SK-N-SH treated with all-trans-retinoic acid at 6 μM for 48 hours (cell line): ENCODE measurements around the gene DDX23.

Experiments
- ARNTL ChIP-seq: fragments of 450-650 bp; formaldehyde crosslinking; IDR thresholded peaks from 2 replicates; pipeline ENCODE4 v1.5.0; 2020; ENCODE audit warnings: low read depth, mild to moderate bottlenecking, moderate library complexity, borderline replicate concordance
- BACH2 ChIP-seq: fragments of 250-450 bp; sonication (Bioruptor Pico); IDR thresholded peaks from 2 replicates; pipeline ENCODE4 v1.9.0; 2021; ENCODE audit warnings: mild to moderate bottlenecking, borderline replicate concordance
- GLIS3 ChIP-seq: fragments of 250-450 bp; sonication (Bioruptor Pico); IDR thresholded peaks from 2 replicates; pipeline ENCODE4 v1.5.0; 2020; ENCODE audit warnings: mild to moderate bottlenecking, moderate library complexity
- ISL1 ChIP-seq: fragments of 250-450 bp; sonication (Bioruptor Pico); IDR thresholded peaks from 2 replicates; pipeline ENCODE4 v2.1.2; 2022; ENCODE audit warnings: mild to moderate bottlenecking, moderate library complexity
- OSR1 ChIP-seq: fragments of 250-450 bp; sonication (Bioruptor Pico); IDR thresholded peaks from 2 replicates; pipeline ENCODE4 v1.8.0; 2022; ENCODE audit warnings: moderate library complexity, mild to moderate bottlenecking, inconsistent platforms
- PPARA ChIP-seq: fragments of 250-450 bp; sonication (Bioruptor Pico); IDR thresholded peaks from 2 replicates; pipeline ENCODE4 v1.5.0; 2020; ENCODE audit warnings: mild to moderate bottlenecking, borderline replicate concordance
- TOX ChIP-seq: fragments of 250-450 bp; sonication (Bioruptor Pico); IDR thresholded peaks from 2 replicates; pipeline ENCODE4 v1.8.0; 2021; ENCODE audit warnings: mild to moderate bottlenecking, moderate library complexity, borderline replicate concordance
- ZFP3 ChIP-seq: fragments of 250-450 bp; sonication (Bioruptor Pico); IDR thresholded peaks from 2 replicates; pipeline ENCODE4 v1.5.0; 2020; ENCODE audit warnings: mild to moderate bottlenecking, moderate library complexity
- ZNF8 ChIP-seq: fragments of 450-650 bp; formaldehyde crosslinking; IDR thresholded peaks from 2 replicates; pipeline ENCODE4 v1.5.0; 2020; ENCODE audit warnings: mild to moderate bottlenecking, moderate library complexity
- TF ChIP-seq, protein P1 (sequence below): fragments of 250-450 bp; sonication (Bioruptor Pico); IDR thresholded peaks from 2 replicates; pipeline ENCODE4 v1.8.0; 2020; ENCODE audit warnings: mild to moderate bottlenecking, moderate library complexity, borderline replicate concordance

GRCh38 chr12:48800971-48801370 is 51.0 kb downstream of the DDX23 start:
- TF ChIP-seq, protein P1, sequence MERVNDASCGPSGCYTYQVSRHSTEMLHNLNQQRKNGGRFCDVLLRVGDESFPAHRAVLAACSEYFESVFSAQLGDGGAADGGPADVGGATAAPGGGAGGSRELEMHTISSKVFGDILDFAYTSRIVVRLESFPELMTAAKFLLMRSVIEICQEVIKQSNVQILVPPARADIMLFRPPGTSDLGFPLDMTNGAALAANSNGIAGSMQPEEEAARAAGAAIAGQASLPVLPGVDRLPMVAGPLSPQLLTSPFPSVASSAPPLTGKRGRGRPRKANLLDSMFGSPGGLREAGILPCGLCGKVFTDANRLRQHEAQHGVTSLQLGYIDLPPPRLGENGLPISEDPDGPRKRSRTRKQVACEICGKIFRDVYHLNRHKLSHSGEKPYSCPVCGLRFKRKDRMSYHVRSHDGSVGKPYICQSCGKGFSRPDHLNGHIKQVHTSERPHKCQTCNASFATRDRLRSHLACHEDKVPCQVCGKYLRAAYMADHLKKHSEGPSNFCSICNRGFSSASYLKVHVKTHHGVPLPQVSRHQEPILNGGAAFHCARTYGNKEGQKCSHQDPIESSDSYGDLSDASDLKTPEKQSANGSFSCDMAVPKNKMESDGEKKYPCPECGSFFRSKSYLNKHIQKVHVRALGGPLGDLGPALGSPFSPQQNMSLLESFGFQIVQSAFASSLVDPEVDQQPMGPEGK (CRISPR knock-in tag) = no peak
- TF ChIP-seq ZNF8 (CRISPR knock-in tag) = no peak
- no peak for TF ChIP-seq OSR1 (CRISPR knock-in tag)
- TF ChIP-seq ISL1 (CRISPR knock-in tag) = no peak
- no peak for TF ChIP-seq TOX (CRISPR knock-in tag)
- no peak for TF ChIP-seq ARNTL (CRISPR knock-in tag)
- no peak for TF ChIP-seq GLIS3 (CRISPR knock-in tag)
- TF ChIP-seq PPARA = no peak
- no peak for TF ChIP-seq ZFP3 (CRISPR knock-in tag)
- no peak for TF ChIP-seq BACH2 (CRISPR knock-in tag)
